WTC11 (cell line): ENCODE results near the gene DYDC1. TPM values are rescaled to one million over a fixed set of nuclear protein-coding genes. Genes with fewer than 3 reads are reported as not detected.

ENCODE experiments used
- ATAC-seq: fragments of 200-7000 bp; cut with Tn5 transposase; 2 replicates; pipeline ENCODE4 v1.10.0; 2021; ENCODE audit warnings: mild to moderate bottlenecking, moderate library complexity
- CTCF ChIA-PET: fragments of 300-600 bp; sonication (Branson Sonifier 250); formaldehyde crosslinking; loops from one replicate; lab custom pipeline; 2021; ENCODE audit warnings: antibody characterized with exemption; lab: Charles Lee
- POLR2A ChIA-PET: fragments of 350-600 bp; sonication (Branson Sonifier 250); formaldehyde crosslinking; loops from one replicate; lab custom pipeline; 2021; ENCODE audit warnings: antibody characterized with exemption; lab: Charles Lee
- DNase-seq: peaks from one replicate; pipeline ENCODE4 v3.0.0; 2021; ENCODE audit warnings: low spot score
- H3K27ac Mint-ChIP-seq: 2 replicates; pipeline ENCODE4 v1.8.0; 2021; ENCODE audit warnings: mixed read lengths
- H3K27me3 Mint-ChIP-seq: 2 replicates; pipeline ENCODE4 v1.8.0; 2021; ENCODE audit warnings: low read depth, mild to moderate bottlenecking, moderate library complexity, mixed read lengths
- H3K36me3 Mint-ChIP-seq: 2 replicates; pipeline ENCODE4 v1.8.0; 2021; ENCODE audit warnings: mixed read lengths
- H3K4me1 Mint-ChIP-seq: 2 replicates; pipeline ENCODE4 v1.8.0; 2022; ENCODE audit warnings: mixed read lengths
- H3K4me3 Mint-ChIP-seq: 2 replicates; pipeline ENCODE4 v1.8.0; 2021; ENCODE audit warnings: mild to moderate bottlenecking, moderate library complexity, mixed read lengths
- H3K9me3 Mint-ChIP-seq: 2 replicates; pipeline ENCODE4 v1.8.0; 2021; ENCODE audit warnings: mixed read lengths
- CDX4 ChIP-seq: fragments of 250-450 bp; sonication (Bioruptor Pico); IDR thresholded peaks from 2 replicates; pipeline ENCODE4 v1.9.0; 2021; ENCODE audit warnings: moderate library complexity, mild to moderate bottlenecking, inconsistent platforms, borderline replicate concordance
- E2F5 ChIP-seq: sonication (generic); formaldehyde crosslinking; IDR thresholded peaks from 2 replicates; pipeline ENCODE4 v1.8.1; 2022; ENCODE audit warnings: mild to moderate bottlenecking, moderate library complexity, missing genetic modification reagents
- ETV6 ChIP-seq: sonication (generic); formaldehyde crosslinking; IDR thresholded peaks from 2 replicates; pipeline ENCODE4 v1.8.1; 2022; ENCODE audit warnings: mild to moderate bottlenecking, missing genetic modification reagents
- FOXP1 ChIP-seq: sonication (generic); formaldehyde crosslinking; IDR thresholded peaks from 2 replicates; pipeline ENCODE4 v1.8.0; 2022; ENCODE audit warnings: missing genetic modification reagents, mild to moderate bottlenecking, moderate library complexity, borderline replicate concordance
- GRHL2 ChIP-seq: fragments of 250-450 bp; sonication (Bioruptor Pico); IDR thresholded peaks from 2 replicates; pipeline ENCODE4 v1.8.0; 2022; ENCODE audit warnings: mild to moderate bottlenecking, moderate library complexity; ENCODE audit not compliant: insufficient replicate concordance, severe bottlenecking
- IRF2 ChIP-seq: sonication (generic); formaldehyde crosslinking; IDR thresholded peaks from 2 replicates; pipeline ENCODE4 v1.8.0; 2022; ENCODE audit warnings: low read depth, missing genetic modification reagents, borderline replicate concordance
- NR3C1 ChIP-seq: sonication (generic); formaldehyde crosslinking; conservative IDR thresholded peaks from 2 replicates; pipeline ENCODE4 v1.8.1; 2023; ENCODE audit warnings: low read depth, mild to moderate bottlenecking, missing genetic modification reagents
- PRDM15 ChIP-seq: sonication (generic); formaldehyde crosslinking; IDR thresholded peaks from 2 replicates; pipeline ENCODE4 v1.8.0; 2022; ENCODE audit warnings: missing genetic modification reagents
- PREB ChIP-seq: sonication (generic); formaldehyde crosslinking; IDR thresholded peaks from 2 replicates; pipeline ENCODE4 v1.8.1; 2022; ENCODE audit warnings: mild to moderate bottlenecking, missing genetic modification reagents, moderate library complexity, borderline replicate concordance
- RELA ChIP-seq: sonication (generic); formaldehyde crosslinking; IDR thresholded peaks from 2 replicates; pipeline ENCODE4 v1.8.1; 2022; ENCODE audit warnings: missing genetic modification reagents, mild to moderate bottlenecking, borderline replicate concordance
- SP1 ChIP-seq: sonication (generic); formaldehyde crosslinking; conservative IDR thresholded peaks from 2 replicates; pipeline ENCODE4 v1.8.1; 2022; ENCODE audit warnings: missing genetic modification reagents
- STAT6 ChIP-seq: sonication (generic); formaldehyde crosslinking; conservative IDR thresholded peaks from 2 replicates; pipeline ENCODE4 v1.8.1; 2023; ENCODE audit warnings: mild to moderate bottlenecking, low read depth, missing genetic modification reagents, moderate library complexity
- TEAD4 ChIP-seq: sonication (generic); formaldehyde crosslinking; IDR thresholded peaks from 2 replicates; pipeline ENCODE4 v1.8.0; 2022; ENCODE audit warnings: mild to moderate bottlenecking, missing genetic modification reagents
- USF1 ChIP-seq: sonication (generic); formaldehyde crosslinking; IDR thresholded peaks from 2 replicates; pipeline ENCODE4 v1.8.0; 2022; ENCODE audit warnings: mild to moderate bottlenecking, missing genetic modification reagents
- USF2 ChIP-seq: sonication (generic); formaldehyde crosslinking; IDR thresholded peaks from 2 replicates; pipeline ENCODE4 v1.8.1; 2023; ENCODE audit warnings: mild to moderate bottlenecking, missing genetic modification reagents, moderate library complexity
- ZBTB21 ChIP-seq: sonication (generic); formaldehyde crosslinking; IDR thresholded peaks from 2 replicates; pipeline ENCODE4 v1.8.1; 2023; ENCODE audit warnings: mild to moderate bottlenecking, missing genetic modification reagents, borderline replicate concordance
- ZNF396 ChIP-seq: fragments of 250-450 bp; sonication (Bioruptor Pico); IDR thresholded peaks from 2 replicates; pipeline ENCODE4 v1.8.0; 2021; ENCODE audit warnings: mild to moderate bottlenecking, moderate library complexity, borderline replicate concordance
- ZNF423 ChIP-seq: fragments of 250-450 bp; sonication (Bioruptor Pico); IDR thresholded peaks from 2 replicates; pipeline ENCODE4 v2.1.2; 2022; ENCODE audit warnings: mild to moderate bottlenecking, moderate library complexity
- ZNF425 ChIP-seq: fragments of 250-450 bp; sonication (Bioruptor Pico); conservative IDR thresholded peaks from 2 replicates; pipeline ENCODE4 v1.9.0; 2021; ENCODE audit warnings: mild to moderate bottlenecking
- total RNA-seq: library from RNA; stranded (reverse); gene quantifications from 3 replicates; pipeline ENCODE4 v1.2.3, GENCODE V29; 2021

DYDC1 gene
- total RNA-seq, 1 experiment from 2014 or later, result 0.52 TPM

GRCh38 chr10:80371467-80371866 is 14.9 kb upstream of the DYDC1 start:
- Mint-ChIP-seq H3K4me1 (no peaks in the 10 kb centered on the region), H3K36me3 (peaks cover 26% of the 10 kb centered on the region), H3K4me3 (no peak overlapping the region), H3K9me3 (peaks cover 30% of the 10 kb centered on the region), H3K27me3 (peaks cover 3% of the 10 kb centered on the region; the same call in 1 of the 2 replicates), H3K27ac (no peak overlapping the region)
- POLR2A ChIA-PET, result no interaction called here
- CTCF ChIA-PET, result no interaction called here
- no peak for TF ChIP-seq ETV6
- no peak for DNase-seq
- peak; percentile 66 for ATAC-seq

- CTCF ChIA-PET, result no interaction called here
- TF ChIP-seq ZBTB21 (CRISPR knock-in tag) (no peak), STAT6 (CRISPR knock-in tag) (no peak), RELA (CRISPR knock-in tag) (no peak), FOXP1 (CRISPR knock-in tag) (no peak), IRF2 (CRISPR knock-in tag) (no peak), USF1 (CRISPR knock-in tag) (no peak), ZNF425 (CRISPR knock-in tag) (no peak), CDX4 (CRISPR knock-in tag) (no peak), GRHL2 (CRISPR knock-in tag) (no peak), NR3C1 (CRISPR knock-in tag) (no peak), SP1 (no peak), TEAD4 (CRISPR knock-in tag) (no peak), ZNF396 (CRISPR knock-in tag) (no peak)
- H3K9me3 Mint-ChIP-seq, result peaks cover 34% of the 10 kb centered on the region
- no peaks in the 10 kb centered on the region for H3K4me1 Mint-ChIP-seq
- ATAC-seq (no peak), DNase-seq (no peak)
- peaks cover 33% of the 10 kb centered on the region for H3K36me3 Mint-ChIP-seq
- H3K4me3 Mint-ChIP-seq, result no peak overlapping the region
- H3K27me3 Mint-ChIP-seq, result peaks cover 3% of the 10 kb centered on the region; the same call in 1 of the 2 replicates
- POLR2A ChIA-PET, result no interaction called here
- no peak overlapping the region for H3K27ac Mint-ChIP-seq
Measured at GRCh38 chr10:80365510-80365909, 9.0 kb upstream of the DYDC1 start.

GRCh38 chr10:80359644-80360043 is 3.1 kb upstream of the DYDC1 start:
- H3K4me3 Mint-ChIP-seq, result no peak overlapping the region
- peaks cover 7% of the 10 kb centered on the region for H3K9me3 Mint-ChIP-seq
- H3K36me3 Mint-ChIP-seq, result peaks cover 3% of the 10 kb centered on the region; the same call in 1 of the 2 replicates
- DNase-seq (no peak), ATAC-seq (no peak)
- peaks cover 13% of the 10 kb centered on the region for H3K4me1 Mint-ChIP-seq
- H3K27ac Mint-ChIP-seq, result no peak overlapping the region
- ChIA-PET CTCF (interaction anchor here (0.5 kb wide), 1 partner anchor 101 kb away, joined by 3 read pairs; no protein-coding TSS in a partner anchor), POLR2A (no interaction called here)
- peaks cover 37% of the 10 kb centered on the region for H3K27me3 Mint-ChIP-seq
- TF ChIP-seq USF2 (CRISPR knock-in tag) (no peak), ZBTB21 (CRISPR knock-in tag) (no peak), E2F5 (CRISPR knock-in tag) (no peak), ZNF423 (CRISPR knock-in tag) (no peak), PRDM15 (CRISPR knock-in tag) (no peak), PREB (CRISPR knock-in tag) (no peak)
